ENCODE measurements around the gene WDR4.

GRCh38 chr21:42809171-42809570, 70.2 kb downstream of the WDR4 start:
- TF ChIP-seq CTCF (IDR thresholded peaks at IDR 0.05): no peak
- no peak for TF ChIP-seq POLR2A (IDR thresholded peaks at IDR 0.05)
